Pancreas (tissue), 10 donors: Measurements from ENCODE around the gene REG4. TPM values are rescaled to one million over a fixed set of nuclear protein-coding genes. Genes with fewer than 3 reads are reported as not detected.
"Not testable (repeated sequence)": the region's sequence is repeated elsewhere in the genome, so short reads cannot be mapped to it uniquely, and the experiment has no call there.

Experiments
- ATAC-seq, 4 donors: fragments of 200-7000 bp; cut with Tn5 transposase; one replicate each; pipeline versions ENCODE4 v1.8.0 to v1.9.1; 2020; ENCODE audit warnings: mild to moderate bottlenecking in 4 of 4, moderate library complexity in 4 of 4
- DNase-seq, 6 donors: peaks; one replicate each; pipeline ENCODE4 v3.0.0-alpha.2; 2020
- FAIRE-seq: peaks from 2 replicates; lab custom pipeline; 2012; peaks lifted over from hg19 to GRCh38; lab: Jason Lieb, UNC
- H3K27ac ChIP-seq, 4 donors: fragments of 200-600 bp; sonication (generic); 1 replicate in 3 of 4; 2 replicates in 1 of 4; pipeline versions ENCODE4 v1.5.0 to v1.8.0; 2020
- H3K27me3 ChIP-seq, 4 donors: fragments of 200-600 bp; one replicate each; pipeline ENCODE4 v1.8.0; 2021
- H3K36me3 ChIP-seq, 3 donors: fragments of 200-600 bp; sonication (generic) in 1 of 3; one replicate each; pipeline versions ENCODE4 v1.5.0 to v1.8.0; 2020 to 2021
- H3K4me1 ChIP-seq, 3 donors: fragments of 200-600 bp; one replicate each; pipeline ENCODE4 v1.8.0; 2021
- H3K4me3 ChIP-seq, 4 donors: fragments of 200-600 bp; sonication (generic) in 2 of 4; one replicate each; pipeline versions ENCODE4 v1.5.0 to v1.8.0; 2020 to 2021
- H3K9me3 ChIP-seq, 4 donors: fragments of 200-600 bp; one replicate each; pipeline ENCODE4 v1.8.0; 2021
- WGBS, 2 donors: extraction: QIAGEN DNeasy Blood & Tissue Kit; methylation state at CpG; one replicate each; pipeline ENCODE4 v1.1.7; 2013; 5-methylcytosine and 5-hydroxymethylcytosine counted together
- intact Hi-C, 3 donors: fragments of 100-400 bp; cut with DNase I; formaldehyde crosslinking; loops; one replicate each; pipeline versions ENCODE4 v1.11.1 to v1.14.2; 2022
- polyA plus RNA-seq, 2 donors: library from polyadenylated mRNA; stranded (reverse); fragments of 200-250 nt; gene quantifications; one replicate each; pipeline ENCODE4 v1.2.3, GENCODE V29; 2013
- total RNA-seq, 6 donors: library from RNA; stranded (reverse); fragmentation: NEBNext Ultra II Directional in 4 of 6; extraction: Animal tissue kit (Norgen Biotek cat#: 25700) in 4 of 6; gene quantifications; one replicate each; pipeline versions ENCODE4 v1.2.1 to v1.2.4, GENCODE V29; 2021 to 2023
- TF ChIP-seq, protein P1 (sequence below), 4 donors: fragments of 200-600 bp; sonication (generic) in 3 of 4; IDR thresholded peaks; one replicate each; pipeline versions ENCODE4 v1.5.0 to v1.8.0; 2021; ENCODE audit warnings: antibody characterized with exemption in 4 of 4
- donor health status: healthy with polysubstance abuse.
- donor health status: DM: no; HTN: no; CAD: no; lungs with moderate emphysema.
- donor health status: DM: no; HTN: no; CAD: no.
- donor health status: control.
- donor health status: control.
- donor health status: Bipolar disorder and iron deficiency.
- donor health status: DM: yes; HTN: yes; CAD: no.
- donor health status: DM: no; HTN: no; CAD: no.
- donor health status: DM: no; HTN: no; CAD: no.
- donor health status: DM: yes; HTN: yes; CAD: no.

The REG4 gene
- total and polyA plus RNA-seq, 8 donors: 9.4 to 32.3 (median 22.6) TPM

DNA sequence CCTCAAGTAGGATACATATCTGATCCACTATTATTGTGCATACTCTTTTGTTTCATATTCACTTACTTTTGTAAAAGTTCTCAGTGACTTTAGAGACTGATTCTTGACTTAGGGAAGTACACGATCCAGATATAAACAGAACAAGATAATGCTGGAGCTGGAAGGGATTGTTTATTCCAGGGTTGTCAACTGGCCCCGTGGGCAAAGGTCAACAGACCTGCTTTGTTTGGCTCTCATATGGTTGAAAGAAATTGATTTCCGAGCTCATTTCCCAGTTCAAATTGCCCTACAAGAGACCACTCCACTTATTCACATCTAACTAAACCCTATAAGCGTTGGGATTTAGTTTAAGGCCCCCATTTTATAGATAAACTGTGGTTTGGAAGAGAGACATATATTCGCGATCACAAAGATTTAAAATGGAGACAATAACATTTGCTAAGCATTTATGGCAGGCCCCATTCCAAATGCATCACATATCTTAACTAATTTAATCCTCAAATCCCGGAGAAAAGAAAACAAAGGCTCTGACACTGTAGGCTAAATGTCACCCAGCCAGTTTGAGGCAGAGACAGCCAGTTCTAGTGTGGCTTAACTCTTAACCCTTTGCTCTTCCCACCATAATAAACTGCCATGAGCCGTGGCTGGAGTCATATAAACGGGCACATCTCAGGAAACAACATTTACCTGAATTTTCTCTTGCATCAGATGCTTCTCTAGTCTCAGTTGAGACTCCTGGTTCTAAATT, 20.6 kb downstream of the REG4 start:
- ATAC-seq (peak; percentile 50 to 73 (median 66)), FAIRE-seq (no peak), DNase-seq (no peak)

GRCh38 chr1:119787776-119788175, 23.5 kb downstream of the REG4 start:
- intact Hi-C loops: no loop called here
- FAIRE-seq (peak; percentile 9), ATAC-seq (peak in 2 of 4 donors; percentile 36 to 42), DNase-seq (no peak)
- H3K4me1 ChIP-seq: peaks cover 16 to 32% (median 22%) of the 10 kb centered on the region in 3 donors
- no peak overlapping the region for H3K27ac ChIP-seq
- no peaks in the 10 kb centered on the region for H3K9me3 ChIP-seq
- WGBS, 2 donors: 14% methylated on average over 2 of the region's 2 CpGs
- TF ChIP-seq, protein P1, sequence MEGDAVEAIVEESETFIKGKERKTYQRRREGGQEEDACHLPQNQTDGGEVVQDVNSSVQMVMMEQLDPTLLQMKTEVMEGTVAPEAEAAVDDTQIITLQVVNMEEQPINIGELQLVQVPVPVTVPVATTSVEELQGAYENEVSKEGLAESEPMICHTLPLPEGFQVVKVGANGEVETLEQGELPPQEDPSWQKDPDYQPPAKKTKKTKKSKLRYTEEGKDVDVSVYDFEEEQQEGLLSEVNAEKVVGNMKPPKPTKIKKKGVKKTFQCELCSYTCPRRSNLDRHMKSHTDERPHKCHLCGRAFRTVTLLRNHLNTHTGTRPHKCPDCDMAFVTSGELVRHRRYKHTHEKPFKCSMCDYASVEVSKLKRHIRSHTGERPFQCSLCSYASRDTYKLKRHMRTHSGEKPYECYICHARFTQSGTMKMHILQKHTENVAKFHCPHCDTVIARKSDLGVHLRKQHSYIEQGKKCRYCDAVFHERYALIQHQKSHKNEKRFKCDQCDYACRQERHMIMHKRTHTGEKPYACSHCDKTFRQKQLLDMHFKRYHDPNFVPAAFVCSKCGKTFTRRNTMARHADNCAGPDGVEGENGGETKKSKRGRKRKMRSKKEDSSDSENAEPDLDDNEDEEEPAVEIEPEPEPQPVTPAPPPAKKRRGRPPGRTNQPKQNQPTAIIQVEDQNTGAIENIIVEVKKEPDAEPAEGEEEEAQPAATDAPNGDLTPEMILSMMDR (IDR thresholded peaks at IDR 0.05): no peak
- H3K4me3 ChIP-seq: no peak overlapping the region
- no peaks in the 10 kb centered on the region for H3K27me3 ChIP-seq
- no peaks in the 10 kb centered on the region for H3K36me3 ChIP-seq

More for the DNA sequence above, 20.6 kb downstream of the REG4 start:
- Histone ChIP-seq H3K9me3 (no peaks in the 10 kb centered on the region), H3K27me3 (no peaks in the 10 kb centered on the region), H3K36me3 (no peaks in the 10 kb centered on the region), H3K4me1 (peaks cover 17 to 32% (median 18%) of the 10 kb centered on the region in 3 donors), H3K4me3 (no peak overlapping the region), H3K27ac (peak overlapping the region in 3 of 4 donors; percentile 35 to 58 (median 48))
- intact Hi-C loops: no loop called here
- TF ChIP-seq, protein P1 (IDR thresholded peaks at IDR 0.05): no peak
- 25 to 29% methylated on average over 9 of the region's 9 CpGs for WGBS, 2 donors

DNA sequence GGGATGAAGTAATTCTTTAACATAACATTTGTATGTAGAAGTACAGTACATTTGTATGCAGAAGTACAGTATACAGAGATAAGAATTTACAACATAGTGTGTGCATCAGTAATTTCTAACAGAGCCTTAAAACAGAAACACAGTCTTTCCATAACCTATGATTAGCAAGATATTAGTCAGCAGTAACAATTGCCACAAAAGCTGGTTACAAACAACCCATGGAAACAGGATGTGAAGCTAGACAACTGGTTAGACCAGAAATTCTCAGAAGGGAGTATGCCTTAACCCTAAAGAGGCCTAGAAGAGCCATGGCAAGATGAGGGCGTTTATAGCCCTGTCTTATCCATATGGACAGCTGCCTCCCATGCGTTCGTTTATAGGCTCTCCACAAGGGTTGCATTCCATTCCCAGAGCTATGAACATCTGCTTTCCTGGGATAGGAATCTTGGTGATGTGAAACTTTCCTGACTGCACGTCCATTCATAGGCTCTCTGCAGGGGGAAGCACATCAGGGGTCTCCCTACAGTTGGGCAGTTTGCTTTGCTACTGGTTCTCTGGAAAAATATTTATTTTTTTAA, 24.7 kb downstream of the REG4 start:
- DNase-seq, H3K27ac ChIP-seq, intact Hi-C loops, H3K4me3 ChIP-seq, FAIRE-seq, H3K27me3 ChIP-seq, ATAC-seq, H3K9me3 ChIP-seq, H3K36me3 ChIP-seq: not testable (repeated sequence)
- peaks cover 12 to 32% (median 18%) of the 10 kb centered on the region in 3 donors for H3K4me1 ChIP-seq
- WGBS, 2 donors: 64 to 70% methylated on average over 4 of the region's 4 CpGs

GRCh38 chr1:119786046-119786445, 25.2 kb downstream of the REG4 start:
- H3K4me1 ChIP-seq: peaks cover 11 to 32% (median 13%) of the 10 kb centered on the region in 3 donors
- DNase-seq, H3K27me3 ChIP-seq, intact Hi-C loops, H3K9me3 ChIP-seq, H3K27ac ChIP-seq, FAIRE-seq, ATAC-seq, H3K36me3 ChIP-seq, H3K4me3 ChIP-seq: not testable (repeated sequence)
- 41 to 42% methylated on average over 7 of the region's 7 CpGs for WGBS, 2 donors

DNA sequence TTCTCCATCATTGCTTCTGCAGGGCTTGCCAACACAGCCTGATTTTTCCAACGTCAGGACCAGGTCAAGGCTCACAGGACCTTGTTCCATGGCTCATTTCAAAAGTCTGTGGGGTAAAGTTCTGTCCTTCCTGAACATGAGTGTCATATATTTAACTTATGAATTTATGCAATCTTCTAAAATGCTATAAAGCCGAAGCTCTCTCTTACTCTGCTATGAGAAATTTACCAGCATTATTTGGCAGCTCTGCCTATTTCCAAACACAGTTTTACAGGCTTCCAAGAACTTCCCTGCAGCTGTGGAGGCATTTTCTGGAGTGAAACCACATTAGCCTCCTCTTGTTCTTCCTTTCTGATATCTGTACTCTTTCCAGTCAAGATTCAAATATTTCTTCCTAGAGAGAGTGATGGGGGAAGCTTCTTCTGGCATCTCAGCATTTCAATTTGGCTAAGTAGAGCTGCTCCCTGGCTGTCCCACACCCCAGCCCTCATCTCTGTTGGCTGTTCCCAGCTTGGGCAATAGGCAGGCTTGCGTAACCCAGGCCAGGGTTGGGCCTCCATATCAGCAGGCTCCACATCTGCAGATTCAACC, 27.0 kb downstream of the REG4 start:
- no peak overlapping the region for H3K4me3 ChIP-seq
- DNase-seq (peak in 2 of 6 donors; percentile 47 to 61), ATAC-seq (peak; percentile 21 to 77 (median 66)), FAIRE-seq (no peak)
- peaks cover 8 to 34% (median 18%) of the 10 kb centered on the region in 3 donors for H3K4me1 ChIP-seq
- no peaks in the 10 kb centered on the region for H3K9me3 ChIP-seq
- intact Hi-C loops: no loop called here
- TF ChIP-seq, protein P1 (IDR thresholded peaks at IDR 0.05): no peak
- H3K27me3 ChIP-seq: no peaks in the 10 kb centered on the region
- no peaks in the 10 kb centered on the region for H3K36me3 ChIP-seq
- H3K27ac ChIP-seq: no peak overlapping the region
- WGBS, 2 donors: 34 to 55% methylated on average over 3 of the region's 3 CpGs
